ENCODE measurements around the gene JPH4. TPM values are rescaled to one million over a fixed set of nuclear protein-coding genes. Genes with fewer than 3 reads are reported as not detected.

Gene JPH4
- polyA plus RNA-seq, 2 of the 4 experiments (the other 2 are of a cell fraction), result 0.05 TPM; not detected in 1

DNA sequence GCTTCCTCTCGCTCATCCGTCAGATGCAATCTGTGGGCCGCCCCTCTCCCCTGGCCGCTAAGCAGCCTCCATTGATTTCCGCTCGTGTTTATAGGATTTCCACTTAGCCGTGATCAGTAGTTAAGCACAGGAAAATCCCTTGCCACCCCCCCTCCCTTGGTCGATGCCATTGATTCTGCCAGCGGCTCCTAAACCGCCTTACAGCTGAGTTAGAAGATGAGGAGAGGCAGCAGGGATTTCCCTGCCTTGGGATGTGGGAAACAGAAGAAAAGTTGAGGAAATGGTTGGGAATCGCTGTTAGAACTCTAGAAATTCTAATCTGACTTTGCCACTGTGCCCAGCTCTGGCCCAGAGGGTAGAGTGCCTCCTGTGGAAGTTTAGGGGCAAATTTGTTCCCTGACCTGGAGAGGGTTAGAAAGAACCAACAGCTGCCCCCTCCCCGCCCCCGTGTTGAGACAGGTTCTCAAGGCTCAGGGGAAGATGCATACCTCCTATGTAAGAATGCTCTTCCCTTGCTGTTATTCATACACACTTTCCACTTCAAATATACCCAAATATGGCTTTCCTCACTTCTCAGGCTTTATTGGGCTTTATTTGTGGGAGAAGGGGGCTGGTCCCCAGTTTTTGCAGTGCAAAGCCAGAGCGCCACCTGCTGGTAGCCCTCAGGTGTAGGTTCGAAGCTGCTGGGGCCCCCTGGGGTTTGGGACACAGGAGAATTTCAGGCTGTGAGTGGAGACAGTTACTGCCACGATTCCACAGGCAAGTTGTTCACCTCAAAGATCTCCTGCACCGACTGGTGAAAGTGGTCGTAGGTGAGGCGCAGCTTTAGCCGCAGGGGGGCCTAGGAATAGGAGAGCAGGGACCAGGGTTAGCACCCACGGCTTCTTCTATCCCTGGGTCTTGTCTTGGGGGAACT is 19.3 kb downstream of the JPH4 start:
- CTCF ChIA-PET, result interaction anchor here (0.5 to 19.0 kb wide), 46 partner anchors 8 to 574 kb away, joined by 3 to 553 read pairs (median 4); partner anchors contain the start of genes JPH4, NGDN and PABPN1
- POLR2A ChIA-PET, result interaction anchor here (0.6 to 1.7 kb wide), 4 partner anchors 79 to 238 kb away, joined by 3 to 4 read pairs (median 4); partner anchors contain the start of gene PABPN1
- TF ChIP-seq SMC3 (IDR thresholded peaks at IDR 0.05) (peak; percentile 62), RAD21 (conservative IDR thresholded peaks at IDR 0.05 in 1 of 2, IDR thresholded peaks at IDR 0.05 in 1 of 2) (peak; percentile 61 to 68), FOSL2 (IDR thresholded peaks at IDR 0.05) (no peak), FOSL2 (CRISPR knock-in tag; IDR thresholded peaks at IDR 0.05) (no peak), CTCF (IDR thresholded peaks at IDR 0.05) (peak; percentile 89), SREBF2 (IDR thresholded peaks at IDR 0.05) (no peak), HOXB5 (CRISPR knock-in tag; IDR thresholded peaks at IDR 0.05) (no peak), FOSB (CRISPR knock-in tag; IDR thresholded peaks at IDR 0.05) (no peak), ZSCAN20 (CRISPR knock-in tag; IDR thresholded peaks at IDR 0.05) (no peak)
- FAIRE-seq (no peak), DNase-seq (ENCODE audit: low read depth in 1 of 2, low spot score in 1 of 2) (peak; percentile 60 to 72), ATAC-seq (no peak)
- no peak overlapping the region for H3K4me3 ChIP-seq
- no peak overlapping the region for H3K4me2 ChIP-seq
- H3K9me3 ChIP-seq, result no peaks in the 10 kb centered on the region
- 71% methylated on average over 16 of the region's 21 CpGs for WGBS (ENCODE audit: missing lambda C conversion rate)
- no peak overlapping the region for H3K27ac ChIP-seq
- peaks cover 16% of the 10 kb centered on the region; the same call in 2 of the 3 replicates for H3K4me1 ChIP-seq

GRCh38 chr14:23558346-23559009 is 20.1 kb downstream of the JPH4 start:
- H3K9me3 ChIP-seq, result no peaks in the 10 kb centered on the region
- ChIA-PET CTCF (interaction anchor here (0.5 to 19.0 kb wide), 26 partner anchors 10 to 574 kb away, joined by 3 to 553 read pairs (median 6); partner anchors contain the start of genes JPH4, NGDN and PABPN1), POLR2A (interaction anchor here (0.6 to 1.7 kb wide), 3 partner anchors 9 to 237 kb away, joined by 3 to 6 read pairs (median 4); partner anchors contain the start of genes AP1G2 and PABPN1)
- H3K27ac ChIP-seq, result no peak overlapping the region
- no peak for TF ChIP-seq RCOR1 (IDR thresholded peaks at IDR 0.05; ENCODE audit: low read depth, low read length)
- TF ChIP-seq HMGXB4 (CRISPR knock-in tag; IDR thresholded peaks at IDR 0.05; ENCODE audit: borderline replicate concordance), result no peak
- TF ChIP-seq RAD21 (conservative IDR thresholded peaks at IDR 0.05 in 1 of 2, IDR thresholded peaks at IDR 0.05 in 1 of 2), result no peak
- TF ChIP-seq RFX5 (IDR thresholded peaks at IDR 0.05), result no peak
- no peak for TF ChIP-seq EP300 (IDR thresholded peaks at IDR 0.05)
- TF ChIP-seq SMC3 (IDR thresholded peaks at IDR 0.05), result no peak
- TF ChIP-seq CTCF (IDR thresholded peaks at IDR 0.05), result no peak
- TF ChIP-seq, protein P1, sequence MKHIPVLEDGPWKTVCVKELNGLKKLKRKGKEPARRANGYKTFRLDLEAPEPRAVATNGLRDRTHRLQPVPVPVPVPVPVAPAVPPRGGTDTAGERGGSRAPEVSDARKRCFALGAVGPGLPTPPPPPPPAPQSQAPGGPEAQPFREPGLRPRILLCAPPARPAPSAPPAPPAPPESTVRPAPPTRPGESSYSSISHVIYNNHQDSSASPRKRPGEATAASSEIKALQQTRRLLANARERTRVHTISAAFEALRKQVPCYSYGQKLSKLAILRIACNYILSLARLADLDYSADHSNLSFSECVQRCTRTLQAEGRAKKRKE (CRISPR knock-in tag; IDR thresholded peaks at IDR 0.05; ENCODE audit: low read depth), result no peak
- no peak for TF ChIP-seq MYC (IDR thresholded peaks at IDR 0.05; ENCODE audit: borderline replicate concordance, low read length)
- no peak for TF ChIP-seq FOSL2 (IDR thresholded peaks at IDR 0.05)
- no peak for TF ChIP-seq FOSL2 (CRISPR knock-in tag; IDR thresholded peaks at IDR 0.05)
- TF ChIP-seq KDM5A (IDR thresholded peaks at IDR 0.05), result no peak
- no peak for TF ChIP-seq HDAC2 (IDR thresholded peaks at IDR 0.05)
- TF ChIP-seq HEYL (CRISPR knock-in tag; IDR thresholded peaks at IDR 0.05), result no peak
- TF ChIP-seq NPAS2 (CRISPR knock-in tag; IDR thresholded peaks at IDR 0.05; ENCODE audit: borderline replicate concordance), result no peak
- no peak for TF ChIP-seq SREBF2 (IDR thresholded peaks at IDR 0.05)
- no peak for TF ChIP-seq ZC3H11A (IDR thresholded peaks at IDR 0.05)
- TF ChIP-seq ZFP36 (IDR thresholded peaks at IDR 0.05; ENCODE audit: borderline replicate concordance, partially characterized antibody), result no peak
- H3K4me3 ChIP-seq, result no peak overlapping the region
- FAIRE-seq (no peak), DNase-seq (ENCODE audit: low read depth in 1 of 2, low spot score in 1 of 2) (no peak), ATAC-seq (no peak)
- peaks cover 16% of the 10 kb centered on the region; the same call in 2 of the 3 replicates for H3K4me1 ChIP-seq
- WGBS (ENCODE audit: missing lambda C conversion rate), result 91% methylated on average over 10 of the region's 10 CpGs
- no peak overlapping the region; the same call in 2 of the 3 replicates for H3K4me2 ChIP-seq

Measured in A549 (cell line).